Measurements from ENCODE around the gene CORO2A. TPM values are rescaled to one million over a fixed set of nuclear protein-coding genes. Genes with fewer than 3 reads are reported as not detected.
A peak's percentile ranks its signal among the peaks of the same experiment; 100 is the strongest.

CORO2A gene
- total and polyA plus RNA-seq, 10 of the 15 experiments (the other 5 are each of a cell fraction or from before 2014, with no cell fraction given), result 1.0 to 5.3 (median 3.5) TPM

GRCh38 chr9:98168941-98169488 lies 23.4 kb downstream of the CORO2A start (continued):
- TF ChIP-seq POU2F2 (IDR thresholded peaks at IDR 0.05; ENCODE audit: borderline replicate concordance, low read depth, low read length) (0 out of 3 replicates have a peak, but pooled peaks have one; percentile 26), CREB1 (IDR thresholded peaks at IDR 0.05; ENCODE audit: low read depth) (peak; percentile 39; the same call in 1 of the 2 replicates), IRF4 (IDR thresholded peaks at IDR 0.05; ENCODE audit: low read depth, low read length) (peak; percentile 61; the same call in 1 of the 2 replicates), NR2C1 (IDR thresholded peaks at IDR 0.05) (no peak), TCF7 (IDR thresholded peaks at IDR 0.05; ENCODE audit: borderline replicate concordance) (no peak), JUNB (IDR thresholded peaks at IDR 0.05) (peak; percentile 62), SMC3 (IDR thresholded peaks at IDR 0.05; ENCODE audit: borderline replicate concordance, low read length) (peak; percentile 14; the same call in 1 of the 2 replicates), IKZF2 (IDR thresholded peaks at IDR 0.05) (0 out of 4 replicates have a peak, but pooled peaks of 1 of the 2 experiments have one; percentile 17), MTA3 (IDR thresholded peaks at IDR 0.05; ENCODE audit: borderline replicate concordance, low read length) (no peak), YY1 (IDR thresholded peaks at IDR 0.05; ENCODE audit: low read depth, low read length) (0 out of 2 replicates have a peak, but pooled peaks have one; percentile 14), CBX5 (IDR thresholded peaks at IDR 0.05; ENCODE audit: low read depth) (0 out of 2 replicates have a peak, but pooled peaks have one; percentile 47), RCOR1 (conservative IDR thresholded peaks at IDR 0.05; ENCODE audit: low read depth, low read length) (peak; percentile 79; the same call in 1 of the 2 replicates), ZBED1 (IDR thresholded peaks at IDR 0.05; ENCODE audit: borderline replicate concordance) (no peak), TAF1 (IDR thresholded peaks at IDR 0.05; ENCODE audit: borderline replicate concordance, low read depth, low read length) (0 out of 2 replicates have a peak, but pooled peaks have one; percentile 35), RUNX3 (IDR thresholded peaks at IDR 0.05; ENCODE audit: low read length) (peak; percentile 77), ATF7 (IDR thresholded peaks at IDR 0.05; ENCODE audit: low read depth) (0 out of 2 replicates have a peak, but pooled peaks have one; percentile 14), NR2F1 (conservative IDR thresholded peaks at IDR 0.05) (0 out of 2 replicates have a peak, but pooled peaks have one; percentile 23), RAD21 (IDR thresholded peaks at IDR 0.05; ENCODE audit: insufficient read depth, low read depth, low read length) (no peak), BACH1 (IDR thresholded peaks at IDR 0.05; ENCODE audit: borderline replicate concordance) (no peak), ZNF207 (IDR thresholded peaks at IDR 0.05; ENCODE audit: borderline replicate concordance) (no peak)
- TF ChIP-seq, protein P1, sequence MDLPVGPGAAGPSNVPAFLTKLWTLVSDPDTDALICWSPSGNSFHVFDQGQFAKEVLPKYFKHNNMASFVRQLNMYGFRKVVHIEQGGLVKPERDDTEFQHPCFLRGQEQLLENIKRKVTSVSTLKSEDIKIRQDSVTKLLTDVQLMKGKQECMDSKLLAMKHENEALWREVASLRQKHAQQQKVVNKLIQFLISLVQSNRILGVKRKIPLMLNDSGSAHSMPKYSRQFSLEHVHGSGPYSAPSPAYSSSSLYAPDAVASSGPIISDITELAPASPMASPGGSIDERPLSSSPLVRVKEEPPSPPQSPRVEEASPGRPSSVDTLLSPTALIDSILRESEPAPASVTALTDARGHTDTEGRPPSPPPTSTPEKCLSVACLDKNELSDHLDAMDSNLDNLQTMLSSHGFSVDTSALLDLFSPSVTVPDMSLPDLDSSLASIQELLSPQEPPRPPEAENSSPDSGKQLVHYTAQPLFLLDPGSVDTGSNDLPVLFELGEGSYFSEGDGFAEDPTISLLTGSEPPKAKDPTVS (IDR thresholded peaks at IDR 0.05; ENCODE audit: low read depth, low read length), result no peak
